HG02642 (cell line): ENCODE results near the gene F5.

ENCODE experiments used
- ATAC-seq: cut with Tn5 transposase; IDR thresholded peaks from one replicate; pipeline ENCODE4 v1.9.1; 2021; ENCODE audit warnings: mild to moderate bottlenecking; ENCODE audit not compliant: unreplicated experiment, poor library complexity

Gene F5

GRCh38 chr1:169586395-169587255 is at the start of gene F5:
Gene F5, minus strand, starts transcription at chr1:169586481. Its CDS starts 95 bp downstream, at chr1:169586386.
- peak; percentile 98 for ATAC-seq

GRCh38 chr1:169634877-169635276 is 48.6 kb upstream of the F5 start:
- ATAC-seq = no peak

- ATAC-seq = no peak
Measured at GRCh38 chr1:169634145-169634544, 47.9 kb upstream of the F5 start.

GRCh38 chr1:169631249-169631648 is 45.0 kb upstream of the F5 start:
- ATAC-seq = no peak

GRCh38 chr1:169630006-169630405 is 43.7 kb upstream of the F5 start, which contains the start of gene SELP:
Gene SELP, minus strand, starts transcription at chr1:169630124. Its CDS starts 50 bp downstream, at chr1:169630074.
- ATAC-seq = no peak

GRCh38 chr1:169624912-169625311 is 38.6 kb upstream of the F5 start:
- no peak for ATAC-seq

GRCh38 chr1:169624122-169624521 is 37.8 kb upstream of the F5 start:
- no peak for ATAC-seq

GRCh38 chr1:169623132-169623926 is 37.0 kb upstream of the F5 start:
- no peak for ATAC-seq

- ATAC-seq = no peak
Measured at GRCh38 chr1:169620565-169620964, 34.3 kb upstream of the F5 start.

- no peak for ATAC-seq
Measured at GRCh38 chr1:169618367-169618766, 32.1 kb upstream of the F5 start.

- no peak for ATAC-seq
Measured at GRCh38 chr1:169615803-169616202, 29.5 kb upstream of the F5 start.

- no peak for ATAC-seq
Measured at GRCh38 chr1:169610858-169611257, 24.6 kb upstream of the F5 start.

- ATAC-seq = no peak
Measured at GRCh38 chr1:169610108-169610507, 23.8 kb upstream of the F5 start.

GRCh38 chr1:169608226-169608625 is 21.9 kb upstream of the F5 start:
- ATAC-seq = no peak

- peak; percentile 56 for ATAC-seq
Measured at GRCh38 chr1:169604781-169605560, 18.7 kb upstream of the F5 start.

- ATAC-seq = no peak
Measured at GRCh38 chr1:169601096-169601881, 15.0 kb upstream of the F5 start.

- no peak for ATAC-seq
Measured at GRCh38 chr1:169595764-169596711, 9.8 kb upstream of the F5 start.

- ATAC-seq = peak; percentile 63
Measured at GRCh38 chr1:169594391-169594790, 8.1 kb upstream of the F5 start.

- no peak for ATAC-seq
Measured at GRCh38 chr1:169590932-169591331, 4.7 kb upstream of the F5 start.
